OCI-LY7 (cell line): ENCODE data around the gene CCDC85B. TPM values are rescaled to one million over a fixed set of nuclear protein-coding genes. Genes with fewer than 3 reads are reported as not detected.

Experiments
- BruUV-seq: library from RNA; stranded (reverse); fragments of 400-500 nt; replicated peaks from 2 replicates; lab custom pipeline; 2021; lab: Mats Ljungman, UMichigan
- CTCF ChIA-PET: fragments of 300-600 bp; sonication (Branson Sonifier 250); formaldehyde crosslinking; loops from one replicate; lab custom pipeline; 2022; ENCODE audit warnings: antibody characterized with exemption; ENCODE audit not compliant: unreplicated experiment; lab: Charles Lee
- POLR2A ChIA-PET: fragments of 300-600 bp; sonication (Branson Sonifier 250); formaldehyde crosslinking; loops from one replicate; lab custom pipeline; 2022; ENCODE audit warnings: antibody characterized with exemption; lab: Charles Lee
- DNase-seq: peaks from one replicate; pipeline ENCODE4 v3.0.0-alpha.2; 2015; ENCODE audit warnings: low spot score
- H2AFZ ChIP-seq: fragments of 200-600 bp; sonication (generic), shearing (Covaris generic); 2 replicates; pipeline ENCODE4 v1.6.1; 2014; ENCODE audit warnings: mild to moderate bottlenecking, antibody characterized with exemption, low read length, moderate library complexity
- H3K27ac ChIP-seq: fragments of 200-600 bp; sonication (generic); 2 replicates; pipeline ENCODE4 v1.5.1; 2014; ENCODE audit warnings: mixed run types, low read depth, mild to moderate bottlenecking, moderate library complexity, low read length, inconsistent platforms; ENCODE audit not compliant: poor library complexity, severe bottlenecking
- H3K36me3 ChIP-seq: fragments of 200-600 bp; sonication (generic); 2 replicates; pipeline ENCODE4 v1.6.1; 2014; ENCODE audit warnings: mild to moderate bottlenecking, antibody characterized with exemption, low read length, moderate library complexity, mixed read lengths; ENCODE audit not compliant: insufficient read depth
- H3K4me1 ChIP-seq: fragments of 200-600 bp; sonication (generic); 2 replicates; pipeline ENCODE4 v1.5.1; 2014; ENCODE audit warnings: mild to moderate bottlenecking, low read length; ENCODE audit not compliant: insufficient read depth, poor library complexity, severe bottlenecking
- H3K4me2 ChIP-seq: fragments of 200-600 bp; sonication (generic); 2 replicates; pipeline ENCODE4 v1.6.1; 2014; ENCODE audit warnings: mild to moderate bottlenecking, low read length
- H3K4me3 ChIP-seq: fragments of 200-600 bp; sonication (generic); 2 replicates; pipeline ENCODE4 v1.5.1; 2014; ENCODE audit warnings: mild to moderate bottlenecking, low read depth, low read length; ENCODE audit not compliant: poor library complexity, severe bottlenecking
- H3K79me2 ChIP-seq: fragments of 200-600 bp; sonication (generic); 2 replicates; pipeline ENCODE4 v1.6.1; 2016; ENCODE audit warnings: low read depth, mild to moderate bottlenecking, low read length, moderate library complexity, mixed read lengths; ENCODE audit not compliant: insufficient read depth
- H3K9me2 ChIP-seq: fragments of 200-600 bp; sonication (generic); 2 replicates; pipeline ENCODE4 v1.6.1; 2016; ENCODE audit warnings: mild to moderate bottlenecking, low read length, mixed read lengths; ENCODE audit not compliant: insufficient read depth
- H3K9me3 ChIP-seq: fragments of 200-600 bp; sonication (generic); 2 replicates; pipeline ENCODE4 v1.6.1; 2014; ENCODE audit warnings: mild to moderate bottlenecking, mixed run types, low read length, mixed read lengths
- H4K20me1 ChIP-seq: fragments of 200-600 bp; sonication (generic); 2 replicates; pipeline ENCODE4 v1.6.1; 2014; ENCODE audit warnings: mild to moderate bottlenecking, antibody characterized with exemption, low read length, moderate library complexity, mixed read lengths; ENCODE audit not compliant: insufficient read depth
- CTCF ChIP-seq: fragments of 200-600 bp; sonication (generic); conservative IDR thresholded peaks from 2 replicates; pipeline ENCODE4 v1.5.1; 2014; ENCODE audit warnings: mild to moderate bottlenecking, antibody characterized with exemption, low read length, moderate library complexity, mixed read lengths
- EZH2phosphoT487 ChIP-seq: fragments of 200-600 bp; sonication (generic); IDR thresholded peaks from 2 replicates; pipeline ENCODE4 v1.6.1; 2018; ENCODE audit warnings: low read depth, borderline replicate concordance, mild to moderate bottlenecking, mixed run types, antibody characterized with exemption, low read length, moderate library complexity, mixed read lengths
- intact Hi-C: fragments of 100-400 bp; cut with micrococcal nuclease; formaldehyde crosslinking; loops from one replicate; pipeline ENCODE4 v1.10.0; 2022; ENCODE audit not compliant: unreplicated experiment
- total RNA-seq, 2 experiments: library from RNA; depleted of rRNA in 1 of 2; stranded (reverse); fragments of >200 nt in 1 of 2; shearing (Covaris generic) in 1 of 2; gene quantifications; 2 replicates each; pipeline ENCODE4 v1.2.3, GENCODE V29; 2014 to 2022

CCDC85B gene
- total RNA-seq, 2 experiments from 2014 or later, result 64.1 to 76.7 TPM

GRCh38 chr11:65894034-65894591 lies 3.6 kb downstream of the CCDC85B start:
- Histone ChIP-seq H3K4me3 (peak overlapping the region; percentile 93), H3K4me2 (peak overlapping the region; percentile 97), H3K9me3 (no peaks in the 10 kb centered on the region), H3K4me1 (peaks cover 40% of the 10 kb centered on the region), H3K27ac (peak overlapping the region; percentile 80), H4K20me1 (peaks cover 5% of the 10 kb centered on the region; the same call in 1 of the 2 replicates), H3K9me2 (no peaks in the 10 kb centered on the region), H3K36me3 (peaks cover 5% of the 10 kb centered on the region; the same call in 1 of the 2 replicates), H2AFZ (peak overlapping the region; percentile 30; the same call in 1 of the 2 replicates), H3K79me2 (peaks cover 25% of the 10 kb centered on the region)
- CTCF ChIA-PET, result interaction anchor here (0.6 to 1.2 kb wide), 2 partner anchors 9 to 34 kb away, joined by 3 read pairs; no protein-coding TSS in a partner anchor
- BruUV-seq, result no TSS peak
- POLR2A ChIA-PET, result interaction anchor here (0.7 to 1.1 kb wide), 3 partner anchors 10 to 182 kb away, joined by 3 to 9 read pairs (median 3); partner anchors contain the start of genes KAT5 and MUS81
- intact Hi-C loops, result loop anchor here (5.0 kb wide), 2 partner anchors 108 to 158 kb away; partner anchors contain the start of genes BANF1, EIF1AD and SF3B2
- TF ChIP-seq EZH2phosphoT487, result no peak
- TF ChIP-seq CTCF, result peak; percentile 39; the same call in 1 of the 2 replicates
- peak; percentile 64 for DNase-seq

DNA sequence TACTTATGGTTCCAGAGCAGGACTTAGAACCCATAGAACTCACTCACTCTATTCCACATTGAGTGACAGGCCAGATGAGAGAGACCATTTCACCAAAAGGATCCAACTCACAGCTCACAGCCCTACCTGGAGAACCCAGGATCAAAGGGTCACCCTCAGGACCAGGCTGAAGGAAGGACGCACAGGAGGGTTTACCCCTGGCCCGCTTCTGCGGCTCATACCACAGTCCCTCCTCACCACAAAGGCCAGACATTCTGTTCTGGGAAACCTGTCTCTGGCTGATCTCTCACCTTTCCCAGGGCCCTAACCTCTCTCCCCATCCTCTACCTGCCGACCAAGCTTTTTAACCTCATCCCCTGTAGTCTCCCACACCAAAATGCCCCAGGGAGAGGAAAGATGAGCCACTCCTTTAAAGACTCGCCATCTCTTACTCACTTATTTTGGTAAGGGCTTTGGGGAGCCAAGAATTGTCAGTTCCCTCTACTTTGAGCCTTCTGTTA lies 5.1 kb downstream of the CCDC85B start:
- POLR2A ChIA-PET, result interaction anchor here (0.5 kb wide), 1 partner anchor 59 kb away, joined by 5 read pairs; no protein-coding TSS in a partner anchor
- peaks cover 5% of the 10 kb centered on the region; the same call in 1 of the 2 replicates for H3K36me3 ChIP-seq
- no peak overlapping the region for H3K4me3 ChIP-seq
- no TSS peak for BruUV-seq
- H3K4me1 ChIP-seq, result peaks cover 41% of the 10 kb centered on the region
- peaks cover 25% of the 10 kb centered on the region for H3K79me2 ChIP-seq
- peaks cover 5% of the 10 kb centered on the region; the same call in 1 of the 2 replicates for H4K20me1 ChIP-seq
- no peak overlapping the region for H3K4me2 ChIP-seq
- H3K9me2 ChIP-seq, result no peaks in the 10 kb centered on the region
- DNase-seq, result no peak
- CTCF ChIA-PET, result no interaction called here
- intact Hi-C loops, result no loop called here
- TF ChIP-seq EZH2phosphoT487 (no peak), CTCF (no peak)
- no peak overlapping the region for H3K27ac ChIP-seq
- no peaks in the 10 kb centered on the region for H3K9me3 ChIP-seq
- no peak overlapping the region for H2AFZ ChIP-seq
